GM19395 (cell line): ENCODE results near the gene CACNB2.

ENCODE experiments used
- ATAC-seq: cut with Tn5 transposase; IDR thresholded peaks from one replicate; pipeline ENCODE4 v1.9.1; 2021; ENCODE audit warnings: mild to moderate bottlenecking, moderate library complexity; ENCODE audit not compliant: unreplicated experiment

CACNB2 gene

GRCh38 chr10:18224626-18225445 is 84.6 kb downstream of the CACNB2 start:
- ATAC-seq, result no peak

- ATAC-seq, result no peak
Measured at GRCh38 chr10:18226336-18226735, 86.1 kb downstream of the CACNB2 start.

- ATAC-seq, result no peak
Measured at GRCh38 chr10:18229826-18230225, 89.6 kb downstream of the CACNB2 start.

GRCh38 chr10:18230794-18231193 is 90.6 kb downstream of the CACNB2 start:
- no peak for ATAC-seq

- ATAC-seq, result no peak
Measured at GRCh38 chr10:18231480-18231879, 91.3 kb downstream of the CACNB2 start.

- no peak for ATAC-seq
Measured at GRCh38 chr10:18233775-18234174, 93.6 kb downstream of the CACNB2 start.

- ATAC-seq, result no peak
Measured at GRCh38 chr10:18235477-18235876, 95.3 kb downstream of the CACNB2 start.

- ATAC-seq, result no peak
Measured at GRCh38 chr10:18236756-18237155, 96.5 kb downstream of the CACNB2 start.

GRCh38 chr10:18238870-18239485 is 98.8 kb downstream of the CACNB2 start:
- no peak for ATAC-seq

GRCh38 chr10:18240185-18240882 is 100.1 kb downstream of the CACNB2 start:
- ATAC-seq, result no peak

GRCh38 chr10:18246967-18247366 is 106.7 kb downstream of the CACNB2 start:
- no peak for ATAC-seq

GRCh38 chr10:18252086-18252485 is 111.9 kb downstream of the CACNB2 start:
- no peak for ATAC-seq

GRCh38 chr10:18254086-18254485 is 113.9 kb downstream of the CACNB2 start:
- no peak for ATAC-seq

- no peak for ATAC-seq
Measured at GRCh38 chr10:18254692-18255091, 114.5 kb downstream of the CACNB2 start.

- no peak for ATAC-seq
Measured at GRCh38 chr10:18260310-18260922, 120.2 kb downstream of the CACNB2 start.

GRCh38 chr10:18261063-18261610 is 120.9 kb downstream of the CACNB2 start:
- no peak for ATAC-seq

- ATAC-seq, result no peak
Measured at GRCh38 chr10:18261768-18262231, 121.6 kb downstream of the CACNB2 start.

GRCh38 chr10:18264466-18265050 is 124.3 kb downstream of the CACNB2 start:
- ATAC-seq, result no peak

- no peak for ATAC-seq
Measured at GRCh38 chr10:18268005-18268404, 127.8 kb downstream of the CACNB2 start.

GRCh38 chr10:18271491-18271890 is 131.3 kb downstream of the CACNB2 start:
- ATAC-seq, result no peak

GRCh38 chr10:18273039-18273438 is 132.8 kb downstream of the CACNB2 start:
- ATAC-seq, result no peak
